Measurements from ENCODE around the gene GPR153. TPM values are rescaled to one million over a fixed set of nuclear protein-coding genes. Genes with fewer than 3 reads are reported as not detected.

Gene GPR153
- total and polyA plus RNA-seq, 2 donors (not counting 1 experiment from before 2014, with no cell fraction given) = 0.04 to 0.20 TPM

DNA sequence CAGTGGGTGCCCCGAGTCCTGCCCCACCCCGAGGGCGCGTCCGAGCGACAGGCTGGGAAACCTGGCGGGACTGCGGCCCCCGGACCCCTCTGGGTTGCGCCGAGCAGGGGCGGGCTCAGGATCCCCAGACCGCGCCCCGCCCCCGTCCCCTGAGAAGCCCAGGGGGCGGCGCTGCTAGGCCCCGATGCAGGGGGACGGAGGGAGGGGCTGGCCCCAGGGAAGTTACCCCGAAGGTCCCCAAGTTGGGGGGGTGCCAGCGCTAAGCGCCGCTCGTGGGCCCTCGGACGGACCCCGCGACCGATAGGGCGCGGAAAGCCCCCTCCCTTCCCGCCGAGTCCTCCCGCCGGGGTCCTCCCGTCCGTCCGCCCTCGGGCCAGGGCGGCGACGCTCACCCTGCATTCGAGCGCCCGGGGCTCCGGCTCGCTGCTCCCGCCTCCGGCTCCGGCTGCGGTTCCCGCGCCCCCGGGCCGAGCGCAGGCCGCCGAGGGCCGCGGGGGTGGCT is 414 bp downstream of the GPR153 start:
- Histone ChIP-seq H3K27me3 (replicated peaks in 1 of 4; ENCODE audit: control extremely low read depth in 1 of 4, control insufficient read depth in 3 of 4, insufficient read depth in 4 of 4, low read length in 3 of 4) (peaks cover 0 to 39% (median 3%) of the 10 kb centered on the region in 4 experiments), H4K20me1 (ENCODE audit: control insufficient read depth, insufficient read depth, low read length, poor library complexity, severe bottlenecking) (no peaks in the 10 kb centered on the region), H3K4me1 (ENCODE audit: control insufficient read depth in 2 of 2, insufficient read depth in 2 of 2, low read length in 2 of 2) (peaks cover 9 to 11% of the 10 kb centered on the region in 2 donors), H3K36me3 (replicated peaks in 1 of 2; ENCODE audit: control extremely low read depth in 1 of 2, control insufficient read depth in 1 of 2, extremely low read depth in 1 of 2, insufficient read depth in 2 of 2, low read length in 1 of 2) (no peaks in the 10 kb centered on the region), H3K79me2 (ENCODE audit: control insufficient read depth, insufficient read depth, low read length) (no peaks in the 10 kb centered on the region), H3K4me3 (ENCODE audit: control extremely low read depth in 1 of 5, extremely low read depth in 1 of 5, insufficient read depth in 1 of 5, low read depth in 2 of 5, low read length in 4 of 5) (peak overlapping the region in 4 of 5 experiments; percentile 31 to 62 (median 58)), H3K9me3 (ENCODE audit: control extremely low read depth in 1 of 3, control insufficient read depth in 2 of 3, insufficient read depth in 1 of 3, low read length in 2 of 3) (peaks cover 0 to 3% (median 0%) of the 10 kb centered on the region in 3 donors), H3K27ac (ENCODE audit: low read length in 2 of 2) (no peak overlapping the region), H3K4me2 (replicated peaks; ENCODE audit: low read depth, low read length, poor library complexity, severe bottlenecking) (peak overlapping the region; percentile 94), H2AFZ (ENCODE audit: insufficient read depth, low read depth, low read length, poor library complexity, severe bottlenecking) (peak overlapping the region; percentile 60), H3K9ac (ENCODE audit: low read length) (peak overlapping the region; percentile 57)
- WGBS (ENCODE audit: insufficient coverage) = under 1% methylated on average over 61 of the region's 61 CpGs
- DNase-seq = peak; percentile 47
- H3K27me3 Mint-ChIP-seq = peaks cover 11% of the 10 kb centered on the region
- H3K9me3 Mint-ChIP-seq (ENCODE audit: insufficient read depth) = no peaks in the 10 kb centered on the region
- peaks cover 13% of the 10 kb centered on the region for H3K4me1 Mint-ChIP-seq
- H3K4me3 Mint-ChIP-seq = no peak overlapping the region
- H3K27ac Mint-ChIP-seq = no peak overlapping the region
- TF ChIP-seq EZH2 (IDR thresholded peaks at IDR 0.05; ENCODE audit: borderline replicate concordance, insufficient read depth, low read depth, low read length, poor library complexity, severe bottlenecking) = no peak
- no peak for TF ChIP-seq CTCF (IDR thresholded peaks at IDR 0.05)
- CTCF ChIA-PET = no interaction called here
- POLR2A ChIA-PET = no interaction called here
- intact Hi-C loops (cut with micrococcal nuclease) = no loop called here
- ATAC-seq (ENCODE audit: low read depth) = peak; percentile 42

DNA sequence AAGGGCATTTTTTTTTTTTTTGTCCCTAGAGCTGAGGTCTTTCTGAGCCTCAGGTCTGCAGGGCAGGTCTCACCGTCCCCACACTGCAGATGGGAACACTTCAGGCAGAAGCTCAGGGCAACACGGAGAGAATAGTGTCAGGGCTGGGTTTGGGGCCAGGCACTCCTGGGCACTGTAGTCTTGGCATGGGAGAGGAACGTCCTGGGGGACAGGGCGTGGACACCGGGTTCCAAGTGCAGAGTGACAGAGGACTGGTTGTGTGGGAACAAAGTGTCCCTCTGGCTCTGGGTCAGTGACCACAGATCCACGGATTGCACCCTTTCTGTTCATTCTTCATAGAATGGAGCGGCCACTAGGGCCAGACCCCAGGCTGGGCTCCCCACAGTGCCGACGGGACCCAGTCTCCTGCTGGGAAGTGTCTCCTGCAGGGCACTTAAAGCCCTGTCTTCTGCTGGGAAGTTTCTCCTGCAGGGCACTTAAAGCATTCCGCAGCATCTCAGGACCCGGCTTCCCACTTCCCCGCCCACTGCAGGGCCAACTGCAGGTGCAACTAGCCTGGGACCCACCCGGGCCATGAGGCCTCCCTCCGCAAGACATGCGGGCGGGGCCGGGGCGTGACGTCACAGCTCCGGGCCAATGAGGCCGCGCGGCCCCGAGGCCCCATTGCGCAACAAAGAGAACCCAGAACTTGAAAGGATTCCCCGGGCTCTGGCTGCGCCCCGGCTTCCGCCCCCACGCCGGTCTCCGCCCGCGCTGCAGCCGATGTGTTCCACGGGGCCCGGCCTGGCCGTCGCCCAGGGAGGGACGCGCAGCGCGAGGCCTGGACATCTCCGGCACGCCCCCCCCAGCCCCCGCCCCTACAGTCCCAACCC is 1.2 kb downstream of the GPR153 start:
- Histone ChIP-seq H3K9me3 (ENCODE audit: control extremely low read depth in 1 of 3, control insufficient read depth in 2 of 3, insufficient read depth in 1 of 3, low read length in 2 of 3) (peaks cover 0 to 3% (median 0%) of the 10 kb centered on the region in 3 donors), H3K4me1 (ENCODE audit: control insufficient read depth in 2 of 2, insufficient read depth in 2 of 2, low read length in 2 of 2) (peaks cover 9 to 11% of the 10 kb centered on the region in 2 donors), H3K27ac (ENCODE audit: low read length in 2 of 2) (no peak overlapping the region), H3K4me2 (replicated peaks; ENCODE audit: low read depth, low read length, poor library complexity, severe bottlenecking) (peak overlapping the region; percentile 94), H2AFZ (ENCODE audit: insufficient read depth, low read depth, low read length, poor library complexity, severe bottlenecking) (peak overlapping the region; percentile 46), H3K4me3 (ENCODE audit: control extremely low read depth in 1 of 5, extremely low read depth in 1 of 5, insufficient read depth in 1 of 5, low read depth in 2 of 5, low read length in 4 of 5) (peak overlapping the region in 4 of 5 experiments; percentile 31 to 62 (median 58)), H3K79me2 (ENCODE audit: control insufficient read depth, insufficient read depth, low read length) (no peaks in the 10 kb centered on the region), H3K36me3 (replicated peaks in 1 of 2; ENCODE audit: control extremely low read depth in 1 of 2, control insufficient read depth in 1 of 2, extremely low read depth in 1 of 2, insufficient read depth in 2 of 2, low read length in 1 of 2) (no peaks in the 10 kb centered on the region), H4K20me1 (ENCODE audit: control insufficient read depth, insufficient read depth, low read length, poor library complexity, severe bottlenecking) (no peaks in the 10 kb centered on the region), H3K27me3 (replicated peaks in 1 of 4; ENCODE audit: control extremely low read depth in 1 of 4, control insufficient read depth in 3 of 4, insufficient read depth in 4 of 4, low read length in 3 of 4) (peaks cover 0 to 39% (median 3%) of the 10 kb centered on the region in 4 experiments), H3K9ac (ENCODE audit: low read length) (peak overlapping the region; percentile 57)
- DNase-seq = peak; percentile 81
- Mint-ChIP-seq H3K4me1 (peaks cover 13% of the 10 kb centered on the region), H3K9me3 (ENCODE audit: insufficient read depth) (no peaks in the 10 kb centered on the region), H3K27me3 (peaks cover 11% of the 10 kb centered on the region), H3K27ac (no peak overlapping the region), H3K4me3 (peak overlapping the region; percentile 67)
- peak; percentile 65 for ATAC-seq (ENCODE audit: low read depth)
- TF ChIP-seq EZH2 (IDR thresholded peaks at IDR 0.05; ENCODE audit: borderline replicate concordance, insufficient read depth, low read depth, low read length, poor library complexity, severe bottlenecking) = no peak
- TF ChIP-seq CTCF (IDR thresholded peaks at IDR 0.05) = no peak
- CTCF ChIA-PET = interaction anchor here (2.3 kb wide), 1 partner anchor 14 kb away, joined by 6 read pairs; no protein-coding TSS in a partner anchor
- 12% methylated on average over 37 of the region's 46 CpGs for whole genome bisulfite sequencing (ENCODE audit: insufficient coverage)
- intact Hi-C loops (cut with micrococcal nuclease) = no loop called here
- POLR2A ChIA-PET = no interaction called here
